Measurements from ENCODE around the gene CRIP2.

The CRIP2 gene

GRCh38 chr14:105487986-105488777 is 13.6 kb downstream of the CRIP2 start:
- DNase-seq (ENCODE audit: low read depth) = no peak

GRCh38 chr14:105488781-105489541 is 14.3 kb downstream of the CRIP2 start:
- DNase-seq (ENCODE audit: low read depth) = no peak

DNA sequence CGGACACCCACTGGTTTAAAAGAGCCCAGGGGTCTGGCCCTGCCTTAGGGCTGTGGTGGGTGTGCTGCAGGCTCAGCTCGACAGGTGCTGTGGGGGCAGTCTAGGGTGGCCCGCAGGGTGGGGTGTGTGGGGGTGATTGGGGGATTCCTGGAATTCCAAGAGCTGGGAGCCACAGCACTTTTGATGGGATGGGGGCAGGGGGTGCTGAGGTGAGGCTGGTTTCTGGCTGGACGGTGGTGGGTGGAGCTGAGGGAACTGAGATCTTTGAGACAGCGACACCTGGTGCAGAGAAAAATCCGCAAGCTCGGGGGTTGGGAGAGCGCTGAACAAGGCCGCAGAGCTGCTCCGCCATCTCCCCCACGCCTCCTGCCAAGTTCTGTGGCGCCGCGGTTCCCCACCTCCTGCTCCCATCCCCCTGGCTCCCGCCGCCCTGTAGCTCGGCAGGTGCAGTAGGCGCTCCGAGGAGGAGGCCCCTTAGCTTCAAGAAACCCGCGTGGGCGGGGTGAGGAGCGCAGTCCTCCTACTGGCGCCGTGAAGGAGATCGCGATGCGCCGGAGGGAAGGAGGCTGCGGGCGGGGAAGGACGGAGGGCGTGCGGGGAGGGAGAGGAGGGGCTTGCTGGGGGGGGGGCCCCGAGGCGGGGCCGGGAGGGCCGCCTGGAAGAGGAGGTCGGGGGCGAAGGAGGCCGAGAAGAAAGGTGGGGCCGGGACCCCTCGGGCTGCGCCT is 15.1 kb downstream of the CRIP2 start:
- DNase-seq (ENCODE audit: low read depth) = peak; percentile 70

DNA sequence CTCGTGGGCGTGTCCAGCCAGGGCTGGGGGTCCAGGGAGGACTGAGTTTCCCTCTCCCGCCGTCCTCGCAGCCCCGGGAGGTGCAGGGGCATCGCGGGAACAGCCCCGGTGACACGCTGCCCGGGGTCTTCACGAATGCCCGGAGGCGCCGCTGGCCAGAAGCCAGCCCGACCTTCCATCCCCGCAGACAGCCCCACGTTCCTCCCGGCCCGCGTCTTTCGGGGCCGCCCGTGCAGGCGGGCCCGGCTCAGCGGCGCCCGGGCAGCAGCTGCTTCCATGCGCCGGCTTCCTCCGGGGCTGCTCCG is 15.6 kb downstream of the CRIP2 start:
- DNase-seq (ENCODE audit: low read depth) = no peak

GRCh38 chr14:105490572-105491365 is 16.1 kb downstream of the CRIP2 start, which contains the start of gene TEDC1:
Gene TEDC1 (plus strand): TSS chr14:105491246. CDS start chr14:105491376, 130 bp downstream.
- DNase-seq (ENCODE audit: low read depth) = peak; percentile 98

DNA sequence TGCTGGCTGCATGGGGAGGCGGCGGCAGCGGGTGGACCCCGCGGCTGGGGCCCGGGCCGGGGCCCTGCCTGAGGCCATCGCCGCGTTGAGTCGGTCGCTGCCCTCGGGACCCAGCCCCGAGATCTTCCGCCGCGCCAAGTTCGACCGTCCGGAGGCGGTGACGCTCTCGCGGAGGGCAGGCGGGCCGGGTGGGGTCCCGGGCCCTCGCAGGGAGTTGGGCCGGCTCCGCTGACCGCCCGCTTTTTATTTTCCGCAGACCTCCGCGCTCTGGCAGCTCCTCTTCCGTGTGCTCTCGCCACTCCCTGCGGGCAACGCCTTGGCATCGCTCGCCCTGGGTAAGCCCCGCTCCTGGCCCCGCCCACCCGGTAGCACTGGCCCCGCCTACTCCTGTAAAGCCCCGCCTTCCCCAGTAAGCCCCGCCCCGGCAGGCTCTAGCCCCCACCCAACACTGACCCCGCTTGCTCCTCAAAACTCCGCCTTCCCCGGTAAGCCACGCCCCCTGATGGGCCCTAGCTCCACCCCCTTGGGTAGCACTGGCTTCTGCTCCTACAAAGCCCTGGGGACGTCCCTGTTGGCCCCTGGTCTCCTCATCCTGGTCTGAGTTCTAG is 16.8 kb downstream of the CRIP2 start:
- DNase-seq (ENCODE audit: low read depth) = peak; percentile 66

DNA sequence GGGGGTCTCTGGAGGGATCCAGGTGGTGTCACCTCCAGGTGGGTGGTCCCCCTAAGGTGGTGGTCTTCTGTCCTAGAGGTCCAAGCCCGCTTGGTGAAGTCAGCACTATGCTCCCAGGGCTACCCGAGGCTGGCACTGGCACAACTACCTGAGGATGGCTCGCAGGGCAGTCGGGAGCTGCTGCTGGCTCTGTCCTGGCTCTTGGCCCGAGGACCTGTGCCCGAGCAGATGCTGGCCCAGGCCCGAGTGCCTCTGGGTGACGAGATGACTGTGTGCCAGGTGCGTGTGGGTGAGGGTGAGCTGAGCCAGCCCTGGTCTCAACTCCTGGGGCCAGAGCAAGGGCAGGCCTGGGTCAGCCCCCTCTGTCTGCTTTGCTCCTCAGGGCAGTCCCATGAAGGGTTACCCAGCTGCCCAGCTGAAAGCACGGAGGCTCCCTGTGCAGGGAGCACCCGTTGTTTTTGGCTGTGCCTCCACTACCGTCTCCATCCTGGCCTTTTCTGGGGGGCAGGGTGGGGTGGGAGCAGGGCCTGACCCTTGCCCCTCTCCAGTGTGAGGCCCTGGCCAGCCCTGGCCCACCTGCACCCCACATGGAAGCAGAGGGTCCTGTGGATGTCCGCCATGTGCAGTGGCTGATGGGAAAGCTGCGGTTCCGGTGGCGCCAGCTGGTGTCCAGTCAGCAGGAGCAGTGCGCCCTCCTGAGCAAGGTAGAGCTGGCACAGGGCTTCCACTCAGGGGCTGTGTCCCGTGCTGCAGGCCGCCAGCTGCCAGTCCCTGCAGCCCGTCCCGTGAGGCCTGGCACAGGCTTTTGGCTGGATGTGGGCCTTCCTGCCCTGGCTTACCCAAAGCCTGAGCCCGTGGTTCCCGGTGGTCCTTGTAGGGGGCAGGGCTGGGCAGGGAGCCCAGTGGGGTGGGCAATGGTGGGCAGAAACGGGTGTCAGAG is 17.7 kb downstream of the CRIP2 start:
- no peak for DNase-seq (ENCODE audit: low read depth)

DNA sequence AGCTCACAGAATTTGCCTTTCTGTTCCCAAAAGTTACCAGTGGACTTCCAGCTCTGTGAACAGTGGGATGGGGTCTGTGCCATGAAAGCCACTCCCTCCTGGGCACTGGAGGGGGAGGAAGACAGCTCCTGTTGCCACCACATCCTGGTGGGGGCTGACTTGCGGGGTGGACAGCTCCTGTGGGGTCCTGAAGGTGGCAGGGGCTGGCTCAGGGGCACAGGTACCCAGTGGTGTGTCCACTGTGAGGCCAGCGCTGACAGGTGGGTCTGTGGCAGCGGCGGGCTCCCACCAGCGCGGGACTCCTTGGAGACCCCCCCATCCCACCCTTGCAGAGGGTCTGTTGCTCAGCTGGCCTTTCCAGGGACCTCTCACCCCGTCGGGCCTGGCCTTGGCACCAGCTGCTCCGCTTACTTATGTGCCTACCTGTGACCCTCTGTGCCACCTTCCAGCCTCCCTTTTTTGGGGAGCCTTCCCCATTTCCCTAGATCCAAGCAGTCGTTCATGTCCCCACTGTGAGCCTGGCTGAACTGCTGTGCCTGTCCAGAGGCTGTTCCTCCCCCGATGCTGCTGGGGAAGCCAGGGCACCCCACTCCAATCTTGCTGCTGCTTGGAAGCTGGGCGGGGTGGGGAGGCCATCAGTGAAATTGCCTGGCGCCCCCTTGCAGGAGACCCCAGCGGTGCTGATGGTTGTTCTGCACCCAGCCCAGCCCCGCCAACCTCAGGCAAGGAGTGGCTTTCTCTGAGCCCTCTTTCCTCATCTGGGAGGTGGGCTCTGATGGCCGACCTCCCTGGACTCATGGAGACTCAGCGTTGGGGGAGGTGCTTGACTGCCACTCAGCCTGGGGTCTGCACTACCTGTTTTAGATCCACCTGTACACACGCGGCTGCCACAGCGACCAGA is 18.6 kb downstream of the CRIP2 start:
- no peak for DNase-seq (ENCODE audit: low read depth)

DNA sequence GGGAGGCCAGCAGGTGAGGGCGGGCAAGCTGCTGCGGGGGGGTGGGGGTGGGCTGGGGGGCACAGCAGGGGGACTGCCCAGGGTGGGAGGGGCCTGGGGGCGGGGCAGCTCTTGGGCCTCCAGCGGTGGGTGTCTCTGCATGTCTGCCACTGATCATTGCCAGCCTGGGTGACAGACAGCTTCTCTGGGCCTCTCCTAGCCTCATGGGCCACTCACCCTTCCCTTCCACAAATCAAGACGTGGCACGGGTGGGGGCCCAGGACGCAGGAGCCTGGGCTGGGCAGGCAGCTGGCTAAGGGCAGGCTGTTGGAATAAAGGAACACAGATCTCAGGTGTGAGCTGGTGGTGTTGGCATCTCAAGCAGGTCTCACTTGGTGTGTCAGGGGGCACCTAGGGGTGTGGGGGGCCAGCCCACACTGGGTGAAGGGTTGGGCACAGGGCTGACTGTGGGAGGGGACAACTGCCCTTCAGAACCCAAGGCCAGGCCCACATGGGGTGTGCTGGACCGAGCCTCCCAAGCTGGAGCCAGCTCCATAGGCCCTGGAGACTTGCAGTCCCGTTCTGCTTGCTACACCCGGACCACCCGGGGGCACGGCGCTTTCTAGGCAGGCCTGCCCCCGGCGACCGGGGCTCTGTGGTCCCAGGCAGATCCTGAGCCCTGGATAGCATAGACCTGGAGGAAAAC is 19.4 kb downstream of the CRIP2 start:
- DNase-seq (ENCODE audit: low read depth) = no peak

DNA sequence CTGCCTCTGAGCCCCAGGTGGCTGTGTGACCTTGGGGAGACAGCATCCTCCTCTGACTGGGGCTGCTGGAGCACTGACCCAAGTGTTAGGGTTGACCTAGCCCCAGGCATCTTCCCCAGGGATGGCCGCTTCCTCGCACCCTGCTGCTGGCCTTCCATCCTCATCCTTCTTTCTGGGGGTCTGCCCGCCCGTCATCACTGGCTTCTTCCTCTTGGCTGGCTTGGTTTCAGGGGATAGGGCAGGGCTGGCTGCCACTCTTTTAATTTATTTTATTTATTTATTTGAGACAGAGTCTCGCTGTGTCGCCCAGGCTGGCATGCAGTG is 19.9 kb downstream of the CRIP2 start:
- DNase-seq (ENCODE audit: low read depth) = no peak

DNA sequence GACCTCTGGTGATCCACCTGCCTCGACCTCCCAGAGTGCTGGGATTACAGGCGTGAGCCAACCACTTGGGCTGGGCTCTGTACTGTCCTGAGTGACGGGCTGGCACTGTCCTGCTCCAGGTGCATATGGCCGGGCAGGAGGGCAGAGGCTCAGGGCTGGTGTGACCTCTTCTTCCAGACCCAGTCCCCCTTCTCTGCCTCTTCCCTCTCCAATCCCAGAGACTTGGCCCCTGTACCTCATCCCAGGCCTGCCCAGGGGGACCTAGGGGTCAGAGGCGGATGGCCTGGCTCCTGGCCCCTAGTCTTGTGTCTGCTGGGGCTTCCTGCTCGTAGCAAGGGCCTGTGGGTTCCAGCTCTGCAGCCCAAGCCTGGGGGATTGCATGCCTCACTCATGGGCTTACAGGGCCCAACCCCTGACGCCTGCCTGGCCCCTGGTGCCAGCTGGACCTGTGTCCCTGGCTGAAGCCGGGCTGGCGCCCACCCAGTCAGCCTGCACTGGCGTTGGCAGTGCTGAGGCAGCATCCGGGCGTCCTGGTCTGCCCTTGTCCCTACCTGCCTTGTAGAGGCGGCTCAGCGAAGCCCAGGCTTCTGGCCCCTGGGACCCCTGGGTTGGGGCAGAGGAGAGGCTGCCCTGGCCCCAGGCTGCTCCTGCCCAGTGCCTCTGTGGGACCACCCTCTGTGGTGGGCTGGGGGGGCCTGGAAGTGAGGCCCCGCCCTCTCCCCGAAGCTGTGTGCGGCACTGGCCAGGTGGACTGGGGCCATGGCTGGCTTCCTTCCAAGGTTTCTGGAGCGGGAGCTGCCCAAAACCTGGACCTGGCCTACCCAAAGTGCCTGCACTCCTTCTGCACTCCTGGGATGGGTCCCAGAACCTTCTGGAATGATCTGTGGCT is 20.7 kb downstream of the CRIP2 start:
- DNase-seq (ENCODE audit: low read depth) = no peak

- no peak for DNase-seq (ENCODE audit: low read depth)
Measured at GRCh38 chr14:105495990-105496830, 21.6 kb downstream of the CRIP2 start.

DNA sequence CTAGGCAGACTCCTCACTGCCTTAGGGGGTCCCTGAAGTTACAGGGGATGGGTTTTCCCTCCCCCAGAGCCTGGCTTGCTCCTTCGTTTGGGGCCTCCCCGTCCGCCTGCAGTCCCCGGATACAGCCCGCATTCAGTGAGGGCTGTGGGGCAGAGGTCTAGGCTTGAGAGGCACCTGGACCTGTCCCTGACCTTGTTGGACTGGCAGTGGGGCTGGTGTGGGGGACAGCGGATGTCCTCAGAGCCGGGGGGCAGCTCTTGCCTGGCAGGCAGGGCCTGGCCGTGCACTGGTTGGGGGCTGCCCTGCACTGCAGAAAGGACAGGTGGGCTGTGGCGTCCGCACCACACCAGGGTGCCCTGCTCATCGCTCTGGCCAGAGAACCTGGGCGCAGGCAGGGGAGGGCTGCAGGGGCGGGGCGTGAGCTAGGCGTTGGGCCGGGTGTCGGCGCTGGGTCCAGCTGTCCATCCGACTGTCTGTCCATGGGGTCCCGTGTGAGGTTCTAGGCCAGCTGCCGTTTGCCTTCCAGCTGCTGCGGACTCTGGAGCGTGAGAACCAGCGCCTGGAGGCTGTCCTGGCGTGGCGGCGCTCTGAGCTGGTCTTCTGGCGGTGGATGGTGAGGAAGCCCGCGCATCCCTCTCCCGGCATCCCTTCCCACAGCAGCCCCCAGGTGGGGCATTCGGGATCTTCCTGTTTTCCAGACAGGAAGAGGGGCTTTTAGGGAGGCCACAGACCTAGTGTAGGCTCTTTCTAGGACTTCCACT is 22.4 kb downstream of the CRIP2 start:
- DNase-seq (ENCODE audit: low read depth) = no peak

- DNase-seq (ENCODE audit: low read depth) = no peak
Measured at GRCh38 chr14:105497671-105498429, 23.2 kb downstream of the CRIP2 start.
